Measurements from ENCODE around the gene SNX13. TPM values are rescaled to one million over a fixed set of nuclear protein-coding genes. Genes with fewer than 3 reads are reported as not detected.

Gene SNX13
- total and polyA plus RNA-seq, 7 donors = 8.0 to 59.2 (median 37.5) TPM

DNA sequence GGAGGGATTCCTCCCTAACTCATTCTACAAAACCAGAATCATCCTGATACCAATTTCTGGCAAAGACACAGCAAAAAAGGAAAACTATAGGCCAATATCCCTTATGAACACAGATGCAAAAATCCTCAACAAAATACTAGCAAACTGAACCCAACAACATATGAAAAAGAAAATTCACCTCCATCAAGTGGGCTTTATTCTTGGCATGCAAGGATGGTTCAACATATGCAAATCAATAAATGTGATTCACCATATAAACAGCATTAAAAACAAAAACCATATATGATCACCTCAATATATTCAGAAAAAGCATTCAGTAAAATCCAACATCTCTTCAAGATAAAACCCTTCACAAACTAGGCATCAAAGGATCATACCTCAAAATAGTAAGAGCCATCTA lies 23.5 kb downstream of the SNX13 start:
- Histone ChIP-seq H3K9me3 (peaks cover 14% of the 10 kb centered on the region), H3K4me3 (no peak overlapping the region), H3K27me3 (ENCODE audit: insufficient read depth in 3 of 3, low read length in 2 of 3) (no peaks in the 10 kb centered on the region), H3K27ac (no peak overlapping the region), H3K36me3 (ENCODE audit: insufficient read depth in 1 of 2, low read depth in 1 of 2) (no peaks in the 10 kb centered on the region), H3K4me1 (peaks cover 16% of the 10 kb centered on the region)
- intact Hi-C loops (cut with DNase I) = no loop called here
- DNase-seq (no peak), ATAC-seq (no peak)
- TF ChIP-seq, protein P1, sequence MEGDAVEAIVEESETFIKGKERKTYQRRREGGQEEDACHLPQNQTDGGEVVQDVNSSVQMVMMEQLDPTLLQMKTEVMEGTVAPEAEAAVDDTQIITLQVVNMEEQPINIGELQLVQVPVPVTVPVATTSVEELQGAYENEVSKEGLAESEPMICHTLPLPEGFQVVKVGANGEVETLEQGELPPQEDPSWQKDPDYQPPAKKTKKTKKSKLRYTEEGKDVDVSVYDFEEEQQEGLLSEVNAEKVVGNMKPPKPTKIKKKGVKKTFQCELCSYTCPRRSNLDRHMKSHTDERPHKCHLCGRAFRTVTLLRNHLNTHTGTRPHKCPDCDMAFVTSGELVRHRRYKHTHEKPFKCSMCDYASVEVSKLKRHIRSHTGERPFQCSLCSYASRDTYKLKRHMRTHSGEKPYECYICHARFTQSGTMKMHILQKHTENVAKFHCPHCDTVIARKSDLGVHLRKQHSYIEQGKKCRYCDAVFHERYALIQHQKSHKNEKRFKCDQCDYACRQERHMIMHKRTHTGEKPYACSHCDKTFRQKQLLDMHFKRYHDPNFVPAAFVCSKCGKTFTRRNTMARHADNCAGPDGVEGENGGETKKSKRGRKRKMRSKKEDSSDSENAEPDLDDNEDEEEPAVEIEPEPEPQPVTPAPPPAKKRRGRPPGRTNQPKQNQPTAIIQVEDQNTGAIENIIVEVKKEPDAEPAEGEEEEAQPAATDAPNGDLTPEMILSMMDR (IDR thresholded peaks at IDR 0.05) = no peak

DNA sequence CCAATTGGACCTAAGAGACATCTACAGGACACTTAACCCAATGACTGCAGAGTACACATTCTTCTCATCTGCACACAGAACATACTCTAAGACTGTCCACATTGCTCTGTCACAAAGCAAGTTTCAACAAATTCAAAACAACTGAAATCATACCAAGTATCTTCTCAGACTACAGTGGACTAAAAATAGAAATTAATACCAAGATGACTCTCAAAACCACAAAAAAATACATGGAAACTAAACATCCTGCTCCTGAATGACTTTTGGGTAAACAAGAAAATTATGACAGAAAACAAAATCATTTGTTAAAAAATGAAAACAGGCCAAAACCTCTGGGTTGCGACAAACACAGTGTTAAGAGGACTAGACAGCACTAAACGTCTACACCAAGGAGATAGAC lies 24.5 kb downstream of the SNX13 start:
- 77 to 92% (median 85%) methylated on average over 2 of the region's 2 CpGs for WGBS, 3 donors
- TF ChIP-seq, protein P1 (IDR thresholded peaks at IDR 0.05) = no peak

DNA sequence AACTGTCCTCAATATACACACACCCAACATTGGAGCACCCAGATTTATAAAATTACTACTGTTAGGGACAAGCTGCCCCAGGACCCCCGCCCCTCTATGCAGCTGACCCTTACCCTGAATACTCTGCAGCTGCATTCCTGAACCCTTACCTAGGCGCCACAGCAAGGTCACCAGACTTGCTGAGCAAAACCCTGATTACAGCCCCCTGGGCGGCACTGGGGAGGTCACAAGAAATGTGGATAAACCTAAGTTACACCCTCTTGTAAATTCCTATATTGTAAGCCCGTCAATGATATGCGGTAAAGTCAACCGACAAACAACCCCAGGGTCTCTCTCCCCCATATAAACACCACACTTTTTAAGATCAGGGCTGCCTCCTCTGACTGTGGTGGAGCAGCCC lies 25.1 kb downstream of the SNX13 start:
- no peaks in the 10 kb centered on the region for H3K27me3 ChIP-seq (ENCODE audit: insufficient read depth in 3 of 3, low read length in 2 of 3)
- intact Hi-C loops (cut with DNase I) = no loop called here
- WGBS, 3 donors = 96 to 97% (median 96%) methylated on average over 6 of the region's 6 CpGs
- TF ChIP-seq, protein P1 (IDR thresholded peaks at IDR 0.05) = no peak
- DNase-seq (no peak), ATAC-seq (no peak)
- H3K4me1 ChIP-seq = peaks cover 16% of the 10 kb centered on the region
- no peaks in the 10 kb centered on the region for H3K36me3 ChIP-seq (ENCODE audit: insufficient read depth in 1 of 2, low read depth in 1 of 2)
- H3K9me3 ChIP-seq = peaks cover 14% of the 10 kb centered on the region
- peak overlapping the region; percentile 13 for H3K27ac ChIP-seq
- H3K4me3 ChIP-seq = no peak overlapping the region

More for the DNA sequence above, 24.5 kb downstream of the SNX13 start:
- ATAC-seq (no peak), DNase-seq (no peak)
- Histone ChIP-seq H3K27me3 (ENCODE audit: insufficient read depth in 3 of 3, low read length in 2 of 3) (no peaks in the 10 kb centered on the region), H3K27ac (peak overlapping the region; percentile 13), H3K9me3 (peaks cover 14% of the 10 kb centered on the region), H3K4me1 (peaks cover 16% of the 10 kb centered on the region), H3K4me3 (peak overlapping the region; percentile 11), H3K36me3 (ENCODE audit: insufficient read depth in 1 of 2, low read depth in 1 of 2) (no peaks in the 10 kb centered on the region)
- intact Hi-C loops (cut with DNase I) = no loop called here

DNA sequence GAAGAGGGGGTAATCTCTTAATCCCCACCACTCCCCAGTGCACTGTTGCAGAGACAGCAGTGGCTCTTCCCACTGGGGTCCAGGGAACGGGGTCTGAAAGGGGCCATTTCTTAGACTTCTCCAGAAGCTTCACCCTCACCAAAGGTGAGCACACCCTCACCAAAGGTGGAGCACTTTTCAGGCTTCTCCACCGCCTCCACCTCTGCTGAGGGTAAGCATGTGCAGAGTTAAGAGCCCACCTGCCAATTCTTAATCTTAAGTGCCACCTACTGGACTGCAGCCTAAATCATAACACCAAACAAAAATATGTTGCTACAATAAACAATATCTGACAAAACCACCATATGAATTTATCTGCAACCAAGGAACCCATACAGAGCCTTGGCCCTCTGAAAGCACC lies 27.0 kb downstream of the SNX13 start:
- Histone ChIP-seq H3K4me3 (no peak overlapping the region), H3K4me1 (peaks cover 16% of the 10 kb centered on the region), H3K9me3 (peaks cover 14% of the 10 kb centered on the region), H3K36me3 (ENCODE audit: insufficient read depth in 1 of 2, low read depth in 1 of 2) (no peaks in the 10 kb centered on the region), H3K27ac (no peak overlapping the region), H3K27me3 (ENCODE audit: insufficient read depth in 3 of 3, low read length in 2 of 3) (no peaks in the 10 kb centered on the region)
- ATAC-seq (no peak), DNase-seq (no peak)
- TF ChIP-seq, protein P1 (IDR thresholded peaks at IDR 0.05) = no peak
- 92 to 100% (median 100%) methylated on average over 2 of the region's 2 CpGs for WGBS, 3 donors
- intact Hi-C loops (cut with DNase I) = no loop called here

DNA sequence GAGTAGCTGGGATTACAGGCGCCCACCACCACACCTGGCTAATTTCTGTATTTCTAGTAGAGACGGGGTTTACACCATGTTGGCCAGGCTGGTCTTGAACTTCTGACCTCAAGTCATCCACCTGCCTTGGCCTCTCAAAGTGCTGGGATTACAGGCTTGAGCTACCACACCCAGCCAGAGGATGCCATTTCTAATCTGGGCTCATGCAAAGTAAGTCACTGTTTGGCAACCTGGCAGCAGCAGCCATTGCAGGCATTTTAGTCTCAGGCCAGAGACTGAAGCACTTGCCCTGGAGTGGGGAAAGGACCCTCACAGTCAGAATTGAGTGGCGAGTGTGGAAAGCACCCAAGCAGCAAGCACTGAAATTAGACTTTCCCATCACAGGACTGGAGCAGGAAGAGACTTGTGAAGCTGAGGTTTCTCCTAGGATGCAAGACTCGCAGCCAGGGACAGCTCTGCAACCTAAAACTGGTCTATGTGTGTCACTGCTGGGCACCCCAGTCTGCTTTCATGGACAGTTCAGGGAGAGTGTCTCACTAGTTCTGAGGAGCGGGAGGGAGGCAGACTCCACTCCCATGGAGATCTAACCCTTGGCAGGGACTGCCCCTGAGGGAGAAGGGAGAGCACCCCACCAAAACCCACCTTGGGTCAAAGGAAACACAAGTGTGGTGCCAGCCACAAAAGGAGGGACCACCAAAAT lies 27.6 kb downstream of the SNX13 start:
- H3K4me3 ChIP-seq = no peak overlapping the region
- DNase-seq (no peak), ATAC-seq (peak in 3 of 4 donors; percentile 53 to 68 (median 57))
- H3K27me3 ChIP-seq (ENCODE audit: insufficient read depth in 3 of 3, low read length in 2 of 3) = no peaks in the 10 kb centered on the region
- WGBS, 3 donors = 68 to 85% (median 77%) methylated on average over 5 of the region's 5 CpGs
- TF ChIP-seq, protein P1 (IDR thresholded peaks at IDR 0.05) = no peak
- H3K36me3 ChIP-seq (ENCODE audit: insufficient read depth in 1 of 2, low read depth in 1 of 2) = no peaks in the 10 kb centered on the region
- H3K9me3 ChIP-seq = peaks cover 12% of the 10 kb centered on the region
- intact Hi-C loops (cut with DNase I) = no loop called here
- H3K27ac ChIP-seq = no peak overlapping the region
- peaks cover 16% of the 10 kb centered on the region for H3K4me1 ChIP-seq
